Natural killer cell (primary cell): Measurements from ENCODE around the gene ZNF628. TPM values are rescaled to one million over a fixed set of nuclear protein-coding genes. Genes with fewer than 3 reads are reported as not detected.

Experiments
- ATAC-seq, 3 donors: fragments of 150-1000 bp in 2 of 3; fragments of 200-7000 bp in 1 of 3; cut with Tn5 transposase; 1 replicate in 1 of 3; 2 replicates in 2 of 3; pipeline ENCODE4 v1.10.0; 2021; ENCODE audit warnings: mild to moderate bottlenecking in 2 of 3, moderate library complexity in 2 of 3
- DNase-seq, 2 donors: peaks; one replicate each; pipeline versions ENCODE4 v3.0.0 to v3.0.0-alpha.2; 2013 to 2021; ENCODE audit warnings: mixed read lengths in 1 of 2
- H3K27ac ChIP-seq: one replicate; pipeline ENCODE4 v1.5.1; 2013; ENCODE audit warnings: mild to moderate bottlenecking, low read length
- H3K27me3 ChIP-seq: one replicate; pipeline ENCODE4 v1.6.1; 2013; ENCODE audit warnings: low read length; ENCODE audit not compliant: control insufficient read depth, insufficient read depth
- H3K36me3 ChIP-seq: one replicate; pipeline ENCODE4 v1.6.1; 2013; ENCODE audit warnings: low read length; ENCODE audit not compliant: control insufficient read depth, insufficient read depth
- H3K4me1 ChIP-seq: one replicate; pipeline ENCODE4 v1.6.1; 2013; ENCODE audit warnings: low read length; ENCODE audit not compliant: control insufficient read depth, insufficient read depth
- H3K4me3 ChIP-seq: one replicate; pipeline ENCODE4 v1.5.1; 2013; ENCODE audit warnings: low read length
- H3K9me3 ChIP-seq: one replicate; pipeline ENCODE4 v1.6.1; 2013; ENCODE audit warnings: low read length; ENCODE audit not compliant: control insufficient read depth, insufficient read depth
- H3K27ac Mint-ChIP-seq, 2 donors: one replicate each; pipeline ENCODE4 v1.8.0; 2022; ENCODE audit warnings: mild to moderate bottlenecking in 2 of 2, mixed read lengths in 2 of 2, moderate library complexity in 1 of 2
- H3K27me3 Mint-ChIP-seq, 2 donors: one replicate each; pipeline ENCODE4 v1.8.0; 2022; ENCODE audit warnings: low read depth in 2 of 2, mixed read lengths in 2 of 2
- H3K36me3 Mint-ChIP-seq: one replicate; pipeline ENCODE4 v1.8.0; 2022; ENCODE audit warnings: mixed read lengths
- H3K4me1 Mint-ChIP-seq, 2 donors: one replicate each; pipeline ENCODE4 v1.8.0; 2022; ENCODE audit warnings: mixed read lengths in 2 of 2
- H3K4me3 Mint-ChIP-seq: one replicate; pipeline ENCODE4 v1.8.0; 2022; ENCODE audit warnings: mild to moderate bottlenecking, moderate library complexity, mixed read lengths
- H3K9me3 Mint-ChIP-seq, 2 donors: one replicate each; pipeline ENCODE4 v1.8.0; 2022; ENCODE audit warnings: mixed read lengths in 2 of 2
- WGBS: methylation state at CpG from one replicate; pipeline ENCODE4 v1.1.7; 2013; ENCODE audit warnings: missing lambda C conversion rate; ENCODE audit not compliant: insufficient coverage; 5-methylcytosine and 5-hydroxymethylcytosine counted together
- intact Hi-C: fragments of 100-400 bp; cut with micrococcal nuclease; formaldehyde crosslinking; loops from one replicate; pipeline ENCODE4 v1.14.2; 2022
- total RNA-seq, 4 donors: library from RNA; stranded (reverse); fragments of 120-200 nt in 1 of 4; gene quantifications; one replicate each; pipeline versions ENCODE4 v1.2.3 to v1.2.4, GENCODE V29; 2013 to 2022
- TF ChIP-seq, protein P1 (sequence below): fragments of 200-600 bp; IDR thresholded peaks from one replicate; pipeline ENCODE4 v1.8.0; 2022; ENCODE audit warnings: antibody characterized with exemption

ZNF628 gene
- total RNA-seq, 3 donors from 2014 or later (not counting 1 experiment from before 2014, with no cell fraction given), result 20.8 to 28.7 (median 24.1) TPM

- Histone ChIP-seq H3K27ac (no peak overlapping the region), H3K4me1 (peaks cover 20% of the 10 kb centered on the region), H3K36me3 (no peaks in the 10 kb centered on the region), H3K27me3 (no peaks in the 10 kb centered on the region), H3K9me3 (no peaks in the 10 kb centered on the region), H3K4me3 (no peak overlapping the region)
- DNase-seq (no peak), ATAC-seq (no peak)
- Mint-ChIP-seq H3K27me3 (no peaks in the 10 kb centered on the region), H3K9me3 (no peaks in the 10 kb centered on the region), H3K4me3 (no peak overlapping the region), H3K36me3 (no peaks in the 10 kb centered on the region), H3K4me1 (peaks cover 26 to 31% of the 10 kb centered on the region in 2 donors), H3K27ac (no peak overlapping the region)
- intact Hi-C loops, result no loop called here
- 95% methylated on average over 18 of the region's 19 CpGs for WGBS
- TF ChIP-seq, protein P1, sequence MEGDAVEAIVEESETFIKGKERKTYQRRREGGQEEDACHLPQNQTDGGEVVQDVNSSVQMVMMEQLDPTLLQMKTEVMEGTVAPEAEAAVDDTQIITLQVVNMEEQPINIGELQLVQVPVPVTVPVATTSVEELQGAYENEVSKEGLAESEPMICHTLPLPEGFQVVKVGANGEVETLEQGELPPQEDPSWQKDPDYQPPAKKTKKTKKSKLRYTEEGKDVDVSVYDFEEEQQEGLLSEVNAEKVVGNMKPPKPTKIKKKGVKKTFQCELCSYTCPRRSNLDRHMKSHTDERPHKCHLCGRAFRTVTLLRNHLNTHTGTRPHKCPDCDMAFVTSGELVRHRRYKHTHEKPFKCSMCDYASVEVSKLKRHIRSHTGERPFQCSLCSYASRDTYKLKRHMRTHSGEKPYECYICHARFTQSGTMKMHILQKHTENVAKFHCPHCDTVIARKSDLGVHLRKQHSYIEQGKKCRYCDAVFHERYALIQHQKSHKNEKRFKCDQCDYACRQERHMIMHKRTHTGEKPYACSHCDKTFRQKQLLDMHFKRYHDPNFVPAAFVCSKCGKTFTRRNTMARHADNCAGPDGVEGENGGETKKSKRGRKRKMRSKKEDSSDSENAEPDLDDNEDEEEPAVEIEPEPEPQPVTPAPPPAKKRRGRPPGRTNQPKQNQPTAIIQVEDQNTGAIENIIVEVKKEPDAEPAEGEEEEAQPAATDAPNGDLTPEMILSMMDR, result no peak
Observed at GRCh38 chr19:55474269-55475265, 1.9 kb upstream of the ZNF628 start.

GRCh38 chr19:55477905-55478304, 1.5 kb downstream of the ZNF628 start:
- intact Hi-C loops, result loop anchor here (2.0 kb wide), 1 partner anchor 17 kb away; the partner anchor contains the start of gene ISOC2
- Mint-ChIP-seq H3K4me1 (peaks cover 31 to 37% of the 10 kb centered on the region in 2 donors), H3K9me3 (no peaks in the 10 kb centered on the region), H3K4me3 (peak overlapping the region; percentile 89), H3K36me3 (no peaks in the 10 kb centered on the region), H3K27ac (peak overlapping the region; percentile 8 to 86), H3K27me3 (no peaks in the 10 kb centered on the region)
- Histone ChIP-seq H3K4me1 (peaks cover 20% of the 10 kb centered on the region), H3K27ac (no peak overlapping the region), H3K4me3 (no peak overlapping the region), H3K9me3 (no peaks in the 10 kb centered on the region), H3K27me3 (no peaks in the 10 kb centered on the region), H3K36me3 (peaks cover 3% of the 10 kb centered on the region)
- no peak for DNase-seq
- TF ChIP-seq, protein P1, result no peak
- WGBS, result 95% methylated on average over 13 of the region's 13 CpGs
- no peak for ATAC-seq

DNA sequence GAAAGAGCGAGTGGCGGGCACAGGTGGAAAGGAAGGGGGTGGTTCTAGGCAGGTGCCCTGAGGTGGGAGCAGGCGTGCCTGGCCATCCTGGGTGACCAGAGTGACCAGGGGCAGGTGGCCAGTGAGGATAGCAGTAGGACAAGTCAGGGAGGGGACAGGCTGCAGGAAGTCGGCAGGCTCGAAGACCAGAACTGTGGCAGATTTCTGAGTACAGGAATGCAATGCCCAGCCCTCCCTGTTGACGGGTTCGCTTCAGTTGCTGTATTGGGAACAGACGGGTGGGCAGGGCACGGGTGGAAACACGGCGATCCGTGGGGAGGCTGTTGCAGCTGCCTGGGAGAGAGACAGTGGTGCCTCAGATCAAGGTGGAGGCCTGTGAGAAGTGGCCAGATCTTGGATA, 1.9 kb downstream of the ZNF628 start:
- 97% methylated on average over 12 of the region's 12 CpGs for WGBS
- intact Hi-C loops, result no loop called here
- peak overlapping the region in 1 of 2 donors; percentile 8 for H3K27ac Mint-ChIP-seq
- peaks cover 20% of the 10 kb centered on the region for H3K4me1 ChIP-seq
- no peaks in the 10 kb centered on the region for H3K36me3 Mint-ChIP-seq
- TF ChIP-seq, protein P1, result no peak
- H3K9me3 Mint-ChIP-seq, result no peaks in the 10 kb centered on the region
- H3K36me3 ChIP-seq, result peaks cover 5% of the 10 kb centered on the region
- peak overlapping the region; percentile 89 for H3K4me3 Mint-ChIP-seq
- H3K27ac ChIP-seq, result no peak overlapping the region
- H3K4me1 Mint-ChIP-seq, result peaks cover 31 to 37% of the 10 kb centered on the region in 2 donors
- H3K4me3 ChIP-seq, result no peak overlapping the region
- DNase-seq (no peak), ATAC-seq (no peak)
- H3K27me3 ChIP-seq, result no peaks in the 10 kb centered on the region
- no peaks in the 10 kb centered on the region for H3K27me3 Mint-ChIP-seq
- H3K9me3 ChIP-seq, result no peaks in the 10 kb centered on the region
